ENCODE results near the gene PIK3R3.

The PIK3R3 gene

GRCh38 chr1:46171871-46172270 lies 39.4 kb upstream of the PIK3R3 start:
- peaks cover 33% of the 10 kb centered on the region for H3K27me3 ChIP-seq (replicated peaks; ENCODE audit: control insufficient read depth, insufficient read depth, low read length)
- peaks cover 27% of the 10 kb centered on the region for H3K4me1 ChIP-seq (ENCODE audit: control insufficient read depth, insufficient read depth, low read length)
- no peak overlapping the region for H3K4me3 ChIP-seq (ENCODE audit: low read length)
- DNase-seq (ENCODE audit: low read depth) = no peak
- H3K9ac ChIP-seq (ENCODE audit: low read length) = no peak overlapping the region
- no peaks in the 10 kb centered on the region for H3K9me3 ChIP-seq (ENCODE audit: control insufficient read depth, low read length)
- no peaks in the 10 kb centered on the region for H3K36me3 ChIP-seq (ENCODE audit: control insufficient read depth, insufficient read depth, low read length, severe bottlenecking)

- no peaks in the 10 kb centered on the region for H3K9me3 ChIP-seq (ENCODE audit: control insufficient read depth, low read length)
- H3K27me3 ChIP-seq (replicated peaks; ENCODE audit: control insufficient read depth, insufficient read depth, low read length) = peaks cover 38% of the 10 kb centered on the region
- no peak overlapping the region for H3K4me3 ChIP-seq (ENCODE audit: low read length)
- DNase-seq (ENCODE audit: low read depth) = no peak
- H3K36me3 ChIP-seq (ENCODE audit: control insufficient read depth, insufficient read depth, low read length, severe bottlenecking) = no peaks in the 10 kb centered on the region
- no peak overlapping the region for H3K9ac ChIP-seq (ENCODE audit: low read length)
- H3K4me1 ChIP-seq (ENCODE audit: control insufficient read depth, insufficient read depth, low read length) = peaks cover 27% of the 10 kb centered on the region
Measured at GRCh38 chr1:46171351-46171750, 38.9 kb upstream of the PIK3R3 start.

- H3K27me3 ChIP-seq (replicated peaks; ENCODE audit: control insufficient read depth, insufficient read depth, low read length) = peaks cover 42% of the 10 kb centered on the region
- H3K4me3 ChIP-seq (ENCODE audit: low read length) = no peak overlapping the region
- H3K36me3 ChIP-seq (ENCODE audit: control insufficient read depth, insufficient read depth, low read length, severe bottlenecking) = no peaks in the 10 kb centered on the region
- no peaks in the 10 kb centered on the region for H3K9me3 ChIP-seq (ENCODE audit: control insufficient read depth, low read length)
- H3K4me1 ChIP-seq (ENCODE audit: control insufficient read depth, insufficient read depth, low read length) = peaks cover 23% of the 10 kb centered on the region
- no peak overlapping the region for H3K9ac ChIP-seq (ENCODE audit: low read length)
- DNase-seq (ENCODE audit: low read depth) = no peak
Measured at GRCh38 chr1:46169811-46170454, 37.5 kb upstream of the PIK3R3 start.

GRCh38 chr1:46168477-46168876 lies 36.0 kb upstream of the PIK3R3 start:
- Histone ChIP-seq H3K9ac (ENCODE audit: low read length) (no peak overlapping the region), H3K9me3 (ENCODE audit: control insufficient read depth, low read length) (no peaks in the 10 kb centered on the region), H3K4me3 (ENCODE audit: low read length) (no peak overlapping the region), H3K27me3 (replicated peaks; ENCODE audit: control insufficient read depth, insufficient read depth, low read length) (peaks cover 48% of the 10 kb centered on the region), H3K4me1 (ENCODE audit: control insufficient read depth, insufficient read depth, low read length) (peaks cover 9% of the 10 kb centered on the region), H3K36me3 (ENCODE audit: control insufficient read depth, insufficient read depth, low read length, severe bottlenecking) (no peaks in the 10 kb centered on the region)
- peak; percentile 34 for DNase-seq (ENCODE audit: low read depth)

GRCh38 chr1:46166521-46167462 lies 34.4 kb upstream of the PIK3R3 start:
- H3K27me3 ChIP-seq (replicated peaks; ENCODE audit: control insufficient read depth, insufficient read depth, low read length) = peaks cover 48% of the 10 kb centered on the region
- H3K4me3 ChIP-seq (ENCODE audit: low read length) = peak overlapping the region; percentile 74
- H3K4me1 ChIP-seq (ENCODE audit: control insufficient read depth, insufficient read depth, low read length) = peaks cover 2% of the 10 kb centered on the region
- H3K9ac ChIP-seq (ENCODE audit: low read length) = peak overlapping the region; percentile 49
- no peak for DNase-seq (ENCODE audit: low read depth)
- no peaks in the 10 kb centered on the region for H3K9me3 ChIP-seq (ENCODE audit: control insufficient read depth, low read length)
- no peaks in the 10 kb centered on the region for H3K36me3 ChIP-seq (ENCODE audit: control insufficient read depth, insufficient read depth, low read length, severe bottlenecking)

GRCh38 chr1:46160212-46160611 lies 27.8 kb upstream of the PIK3R3 start:
- no peak for DNase-seq (ENCODE audit: low read depth)
- Histone ChIP-seq H3K4me1 (ENCODE audit: control insufficient read depth, insufficient read depth, low read length) (no peaks in the 10 kb centered on the region), H3K9ac (ENCODE audit: low read length) (no peak overlapping the region), H3K9me3 (ENCODE audit: control insufficient read depth, low read length) (no peaks in the 10 kb centered on the region), H3K27me3 (replicated peaks; ENCODE audit: control insufficient read depth, insufficient read depth, low read length) (peaks cover 5% of the 10 kb centered on the region), H3K36me3 (ENCODE audit: control insufficient read depth, insufficient read depth, low read length, severe bottlenecking) (no peaks in the 10 kb centered on the region), H3K4me3 (ENCODE audit: low read length) (no peak overlapping the region)

- no peaks in the 10 kb centered on the region for H3K4me1 ChIP-seq (ENCODE audit: control insufficient read depth, insufficient read depth, low read length)
- no peak for DNase-seq (ENCODE audit: low read depth)
Measured at GRCh38 chr1:46159516-46159915, 27.1 kb upstream of the PIK3R3 start.

GRCh38 chr1:46158312-46159281 lies 26.2 kb upstream of the PIK3R3 start:
- H3K36me3 ChIP-seq (ENCODE audit: control insufficient read depth, insufficient read depth, low read length, severe bottlenecking) = no peaks in the 10 kb centered on the region
- H3K9ac ChIP-seq (ENCODE audit: low read length) = no peak overlapping the region
- H3K4me3 ChIP-seq (ENCODE audit: low read length) = no peak overlapping the region
- H3K4me1 ChIP-seq (ENCODE audit: control insufficient read depth, insufficient read depth, low read length) = no peaks in the 10 kb centered on the region
- H3K9me3 ChIP-seq (ENCODE audit: control insufficient read depth, low read length) = no peaks in the 10 kb centered on the region
- no peaks in the 10 kb centered on the region for H3K27me3 ChIP-seq (replicated peaks; ENCODE audit: control insufficient read depth, insufficient read depth, low read length)
- no peak for DNase-seq (ENCODE audit: low read depth)

More at GRCh38 chr1:46159516-46159915, 27.1 kb upstream of the PIK3R3 start:
- H3K9me3 ChIP-seq (ENCODE audit: control insufficient read depth, low read length) = no peaks in the 10 kb centered on the region
- H3K36me3 ChIP-seq (ENCODE audit: control insufficient read depth, insufficient read depth, low read length, severe bottlenecking) = no peaks in the 10 kb centered on the region
- no peak overlapping the region for H3K4me3 ChIP-seq (ENCODE audit: low read length)
- peaks cover 5% of the 10 kb centered on the region for H3K27me3 ChIP-seq (replicated peaks; ENCODE audit: control insufficient read depth, insufficient read depth, low read length)
- no peak overlapping the region for H3K9ac ChIP-seq (ENCODE audit: low read length)

- Histone ChIP-seq H3K4me3 (ENCODE audit: low read length) (no peak overlapping the region), H3K27me3 (replicated peaks; ENCODE audit: control insufficient read depth, insufficient read depth, low read length) (no peaks in the 10 kb centered on the region), H3K4me1 (ENCODE audit: control insufficient read depth, insufficient read depth, low read length) (no peaks in the 10 kb centered on the region), H3K36me3 (ENCODE audit: control insufficient read depth, insufficient read depth, low read length, severe bottlenecking) (no peaks in the 10 kb centered on the region), H3K9me3 (ENCODE audit: control insufficient read depth, low read length) (no peaks in the 10 kb centered on the region), H3K9ac (ENCODE audit: low read length) (no peak overlapping the region)
- DNase-seq (ENCODE audit: low read depth) = no peak
Measured at GRCh38 chr1:46157916-46158311, 25.5 kb upstream of the PIK3R3 start.

GRCh38 chr1:46153732-46154131 lies 21.3 kb upstream of the PIK3R3 start:
- no peak overlapping the region for H3K4me3 ChIP-seq (ENCODE audit: low read length)
- DNase-seq (ENCODE audit: low read depth) = no peak
- H3K9me3 ChIP-seq (ENCODE audit: control insufficient read depth, low read length) = no peaks in the 10 kb centered on the region
- H3K4me1 ChIP-seq (ENCODE audit: control insufficient read depth, insufficient read depth, low read length) = peaks cover 10% of the 10 kb centered on the region
- no peaks in the 10 kb centered on the region for H3K36me3 ChIP-seq (ENCODE audit: control insufficient read depth, insufficient read depth, low read length, severe bottlenecking)
- H3K27me3 ChIP-seq (replicated peaks; ENCODE audit: control insufficient read depth, insufficient read depth, low read length) = no peaks in the 10 kb centered on the region
- H3K9ac ChIP-seq (ENCODE audit: low read length) = no peak overlapping the region

- no peak for DNase-seq (ENCODE audit: low read depth)
- no peaks in the 10 kb centered on the region for H3K36me3 ChIP-seq (ENCODE audit: control insufficient read depth, insufficient read depth, low read length, severe bottlenecking)
- no peaks in the 10 kb centered on the region for H3K27me3 ChIP-seq (replicated peaks; ENCODE audit: control insufficient read depth, insufficient read depth, low read length)
- H3K9me3 ChIP-seq (ENCODE audit: control insufficient read depth, low read length) = no peaks in the 10 kb centered on the region
- peaks cover 10% of the 10 kb centered on the region for H3K4me1 ChIP-seq (ENCODE audit: control insufficient read depth, insufficient read depth, low read length)
- H3K4me3 ChIP-seq (ENCODE audit: low read length) = no peak overlapping the region
- no peak overlapping the region for H3K9ac ChIP-seq (ENCODE audit: low read length)
Measured at GRCh38 chr1:46153228-46153627, 20.8 kb upstream of the PIK3R3 start.

Measured in adipocyte (in vitro differentiated cells).